Naive B cell (primary cell): Measurements from ENCODE around the gene MAP1B. TPM values are rescaled to one million over a fixed set of nuclear protein-coding genes. Genes with fewer than 3 reads are reported as not detected.

Experiments used
- ATAC-seq, 2 donors: fragments of 150-1000 bp; cut with Tn5 transposase; 2 replicates each; pipeline ENCODE4 v1.10.0; 2021; ENCODE audit warnings: low read depth in 2 of 2, mild to moderate bottlenecking in 2 of 2, moderate library complexity in 2 of 2
- DNase-seq: peaks from one replicate; pipeline ENCODE4 v3.0.0; 2022
- H3K27ac Mint-ChIP-seq, 6 donors: one replicate each; pipeline ENCODE4 v1.8.0; 2020 to 2022; ENCODE audit warnings: mild to moderate bottlenecking in 6 of 6, mixed read lengths in 6 of 6, moderate library complexity in 5 of 6, inconsistent platforms in 2 of 6
- H3K27me3 Mint-ChIP-seq, 3 donors: one replicate each; pipeline ENCODE4 v1.8.0; 2021 to 2022; ENCODE audit warnings: mixed read lengths in 3 of 3, mild to moderate bottlenecking in 1 of 3
- H3K36me3 Mint-ChIP-seq, 2 donors: one replicate each; pipeline ENCODE4 v1.8.0; 2020 to 2022; ENCODE audit warnings: mixed read lengths in 2 of 2, inconsistent platforms in 1 of 2, mild to moderate bottlenecking in 1 of 2
- H3K4me1 Mint-ChIP-seq, 3 donors: one replicate each; pipeline ENCODE4 v1.8.0; 2020 to 2022; ENCODE audit warnings: mixed read lengths in 3 of 3, inconsistent platforms in 1 of 3, mild to moderate bottlenecking in 1 of 3, moderate library complexity in 1 of 3
- H3K4me3 Mint-ChIP-seq, 8 donors: one replicate each; pipeline ENCODE4 v1.8.0; 2020 to 2022; ENCODE audit warnings: mild to moderate bottlenecking in 8 of 8, mixed read lengths in 8 of 8, moderate library complexity in 8 of 8, inconsistent platforms in 2 of 8
- H3K9me3 Mint-ChIP-seq, 7 donors: one replicate each; pipeline ENCODE4 v1.8.0; 2020 to 2022; ENCODE audit warnings: mixed read lengths in 7 of 7, mild to moderate bottlenecking in 5 of 7, inconsistent platforms in 2 of 7, moderate library complexity in 1 of 7
- polyA plus RNA-seq, 6 donors: library from polyadenylated mRNA; unstranded; fragments of 300-500 nt; fragmentation: Illumina TruSeq; gene quantifications; one replicate each; pipeline ENCODE4 v1.2.3, GENCODE V29; 2021; ENCODE audit warnings: low read depth in 6 of 6

MAP1B gene
- polyA plus RNA-seq, 6 donors from 2014 or later, result 0.18 to 0.90 (median 0.35) TPM

DNA sequence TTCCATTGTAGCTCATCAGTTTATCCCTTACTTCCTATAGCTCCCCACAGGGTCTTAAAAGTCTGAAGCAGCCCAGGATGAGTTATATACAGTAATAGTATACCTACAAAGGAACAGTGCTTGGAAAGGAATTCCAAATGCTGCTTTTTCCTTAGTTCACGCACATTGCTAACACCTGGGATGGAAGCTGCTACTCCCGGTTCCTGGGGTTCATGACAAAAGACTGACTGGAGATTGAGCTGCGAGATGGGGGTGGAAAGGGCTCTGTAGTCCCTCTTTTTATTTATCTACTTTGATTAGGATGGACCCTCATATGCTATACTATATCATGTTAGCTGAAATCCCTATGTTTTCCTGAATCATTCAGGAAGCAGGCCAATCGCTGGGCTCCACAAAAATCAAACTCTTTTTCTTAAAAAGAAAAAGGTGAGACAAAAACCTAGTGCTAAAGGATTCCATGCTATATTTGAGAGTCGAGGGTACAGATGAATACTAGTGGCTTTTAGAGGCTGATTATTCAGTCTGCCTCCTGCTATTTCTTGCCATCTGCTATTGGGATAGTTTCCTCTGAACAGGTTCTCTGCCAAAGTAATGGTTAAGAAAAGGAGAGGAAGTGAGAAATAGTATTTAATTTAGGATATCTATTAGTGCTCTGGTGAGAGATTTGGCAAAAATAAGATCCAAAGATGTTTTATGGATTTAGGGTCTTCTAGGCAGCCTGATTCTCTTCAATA, 131.6 kb downstream of the MAP1B start:
- no peak overlapping the region for H3K4me3 Mint-ChIP-seq
- no peak for DNase-seq
- peaks cover 0 to 9% (median 2%) of the 10 kb centered on the region in 3 donors for H3K4me1 Mint-ChIP-seq
- peak overlapping the region in 2 of 6 donors; percentile 10 to 16 for H3K27ac Mint-ChIP-seq
- peaks cover 8 to 14% of the 10 kb centered on the region in 2 donors for H3K36me3 Mint-ChIP-seq
- ATAC-seq, result no peak
- H3K9me3 Mint-ChIP-seq, result no peaks in the 10 kb centered on the region
- H3K27me3 Mint-ChIP-seq, result no peaks in the 10 kb centered on the region

DNA sequence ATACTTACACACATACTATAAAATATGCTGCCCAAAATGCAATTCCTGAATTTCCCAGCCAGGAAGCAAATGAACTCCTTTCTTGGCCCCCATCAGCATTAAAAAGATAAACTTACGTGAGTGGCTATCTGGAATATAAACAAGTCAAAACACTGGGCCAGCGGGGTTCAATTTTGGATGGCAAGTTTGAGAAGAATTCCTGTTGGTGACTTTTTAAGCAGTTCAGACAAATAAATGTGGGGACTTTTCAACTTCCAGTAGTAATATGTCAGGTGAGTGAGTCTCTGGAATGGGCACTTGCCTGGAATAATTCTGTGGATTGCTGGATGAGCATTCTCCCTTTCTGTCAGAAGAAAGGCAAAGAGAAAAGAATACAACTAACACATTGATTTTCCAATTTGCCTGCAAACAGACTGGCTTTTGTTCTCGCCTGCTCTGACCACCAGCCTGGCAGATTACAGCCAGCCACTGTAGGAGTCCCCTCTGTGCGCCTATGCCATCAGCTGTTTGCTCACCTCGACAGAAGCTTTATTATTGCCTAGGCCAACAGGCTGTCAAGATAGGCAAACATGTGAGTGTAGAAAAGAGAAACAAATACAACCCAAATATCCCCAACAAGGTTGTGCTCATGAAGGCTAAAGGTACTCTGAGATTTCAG, 134.2 kb downstream of the MAP1B start:
- no peak overlapping the region for H3K4me3 Mint-ChIP-seq

DNA sequence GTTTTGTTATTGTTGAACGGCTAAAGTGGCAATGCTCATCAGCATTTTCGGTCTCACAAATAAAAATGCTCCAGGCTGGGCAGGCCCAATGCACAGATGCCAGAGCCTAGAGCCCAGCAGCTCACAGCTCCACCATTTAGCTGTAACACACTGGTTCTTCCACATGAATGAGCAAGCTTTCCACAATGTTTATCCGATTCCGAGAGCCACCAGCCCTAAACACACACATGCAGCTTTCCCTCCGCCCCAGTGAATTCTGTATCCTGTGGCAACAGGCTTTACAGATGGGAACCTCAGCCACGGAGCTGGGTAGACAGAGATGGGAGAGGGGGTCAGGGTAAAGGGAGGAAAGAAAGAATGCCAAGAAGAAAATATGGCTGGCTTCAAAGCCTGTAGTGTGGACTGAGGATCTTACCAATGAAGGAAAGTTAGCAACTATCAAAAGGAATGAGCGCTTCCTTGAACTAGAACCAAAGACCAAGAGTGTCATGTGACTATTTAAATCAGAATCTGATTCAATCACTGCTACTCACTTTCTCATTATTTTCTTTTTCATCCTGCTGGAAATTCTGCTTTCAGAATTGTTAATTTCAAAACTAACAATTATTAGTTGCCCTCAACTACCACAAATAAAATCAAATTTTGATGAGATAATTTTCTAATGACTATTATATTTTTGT, 135.7 kb downstream of the MAP1B start:
- H3K4me1 Mint-ChIP-seq, result peaks cover 5 to 12% (median 8%) of the 10 kb centered on the region in 3 donors
- H3K36me3 Mint-ChIP-seq, result peaks cover 0 to 6% of the 10 kb centered on the region in 2 donors
- no peak overlapping the region for H3K4me3 Mint-ChIP-seq
- ATAC-seq (no peak), DNase-seq (no peak)
- H3K9me3 Mint-ChIP-seq, result no peaks in the 10 kb centered on the region
- no peaks in the 10 kb centered on the region for H3K27me3 Mint-ChIP-seq
- peak overlapping the region in 1 of 6 donors; percentile 62 for H3K27ac Mint-ChIP-seq

More for the DNA sequence above, 134.2 kb downstream of the MAP1B start:
- peaks cover 0 to 12% (median 8%) of the 10 kb centered on the region in 3 donors for H3K4me1 Mint-ChIP-seq
- no peaks in the 10 kb centered on the region for H3K27me3 Mint-ChIP-seq
- peak overlapping the region in 2 of 6 donors; percentile 28 to 83 for H3K27ac Mint-ChIP-seq
- peaks cover 7 to 14% of the 10 kb centered on the region in 2 donors for H3K36me3 Mint-ChIP-seq
- DNase-seq, result no peak
- no peaks in the 10 kb centered on the region for H3K9me3 Mint-ChIP-seq
- ATAC-seq, result no peak

DNA sequence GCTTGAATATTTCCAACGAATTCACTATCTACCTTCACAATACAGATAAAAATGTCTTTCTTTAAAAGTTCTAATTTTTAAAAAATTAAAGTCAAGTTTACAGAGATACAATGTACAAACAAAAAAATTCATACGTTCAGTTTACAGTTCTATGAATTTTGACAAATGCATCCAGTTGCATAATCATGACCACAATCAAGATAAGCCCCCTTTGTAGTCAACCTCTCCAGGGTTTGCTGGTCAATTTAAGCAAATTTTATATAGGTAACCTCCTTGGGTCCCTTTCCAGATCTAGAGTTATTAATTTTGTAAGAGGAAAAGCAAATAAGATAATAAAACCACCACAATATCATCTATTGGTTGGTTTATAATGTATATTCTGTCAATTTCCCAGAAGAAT, 136.4 kb downstream of the MAP1B start:
- Mint-ChIP-seq H3K4me3 (no peak overlapping the region), H3K4me1 (peaks cover 5 to 12% (median 8%) of the 10 kb centered on the region in 3 donors), H3K27me3 (no peaks in the 10 kb centered on the region), H3K36me3 (peaks cover 0 to under 1% of the 10 kb centered on the region in 2 donors), H3K9me3 (no peaks in the 10 kb centered on the region), H3K27ac (no peak overlapping the region)
- DNase-seq, result no peak
- no peak for ATAC-seq

DNA sequence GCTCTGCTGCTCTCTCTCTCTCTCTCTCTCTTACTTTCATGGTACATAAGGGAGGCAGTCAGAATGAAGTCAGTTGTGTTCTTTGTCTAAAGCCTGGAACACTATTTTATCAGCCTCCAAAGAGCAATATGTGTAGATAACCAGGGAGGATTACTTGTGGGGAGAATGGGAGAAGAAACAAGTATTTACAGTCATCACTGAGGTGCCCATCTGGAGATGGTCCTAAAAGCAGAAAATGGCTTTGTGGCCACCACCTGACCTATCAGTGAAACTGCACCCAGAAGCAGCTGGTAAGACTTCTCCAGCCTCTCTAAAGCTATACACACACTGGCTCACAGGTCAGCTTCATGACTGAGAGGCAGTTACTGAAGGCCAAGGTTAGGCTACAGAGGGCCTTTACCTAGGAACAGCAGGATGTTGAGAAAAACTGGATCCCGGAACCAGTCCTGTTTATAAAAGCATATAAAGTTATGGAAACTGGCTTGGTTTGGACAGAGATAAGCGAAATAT, 137.6 kb downstream of the MAP1B start:
- Mint-ChIP-seq H3K27me3 (no peaks in the 10 kb centered on the region), H3K27ac (peak overlapping the region in 3 of 6 donors; percentile 18 to 52 (median 48)), H3K4me3 (peak overlapping the region in 1 of 8 donors; percentile 26), H3K9me3 (no peaks in the 10 kb centered on the region), H3K4me1 (peaks cover 5 to 12% (median 8%) of the 10 kb centered on the region in 3 donors), H3K36me3 (no peaks in the 10 kb centered on the region)
- DNase-seq (no peak), ATAC-seq (no peak)

DNA sequence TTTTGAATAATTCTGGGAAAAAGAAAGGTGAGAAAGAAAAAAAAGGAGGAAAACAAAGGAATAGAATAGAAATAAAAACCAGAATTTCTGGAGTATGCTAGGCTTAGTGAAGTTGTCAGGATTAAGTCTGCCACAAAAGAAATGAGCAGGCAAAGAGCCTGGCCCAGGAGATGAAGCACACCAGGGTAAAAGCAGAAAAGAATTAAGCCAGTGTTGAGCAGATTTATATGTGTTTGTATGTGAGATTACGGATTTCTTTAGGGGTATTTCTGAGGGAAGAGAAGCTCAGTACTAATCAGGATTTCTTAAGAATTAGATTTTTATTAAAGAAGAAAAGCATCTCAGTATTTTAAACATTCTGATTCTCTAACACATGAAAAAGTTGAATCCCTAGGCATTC, 138.3 kb downstream of the MAP1B start:
- ATAC-seq (no peak), DNase-seq (no peak)
- Mint-ChIP-seq H3K27ac (peak overlapping the region in 3 of 6 donors; percentile 18 to 78 (median 52)), H3K4me1 (peaks cover 5 to 12% (median 8%) of the 10 kb centered on the region in 3 donors), H3K4me3 (no peak overlapping the region), H3K36me3 (no peaks in the 10 kb centered on the region), H3K27me3 (no peaks in the 10 kb centered on the region), H3K9me3 (no peaks in the 10 kb centered on the region)

DNA sequence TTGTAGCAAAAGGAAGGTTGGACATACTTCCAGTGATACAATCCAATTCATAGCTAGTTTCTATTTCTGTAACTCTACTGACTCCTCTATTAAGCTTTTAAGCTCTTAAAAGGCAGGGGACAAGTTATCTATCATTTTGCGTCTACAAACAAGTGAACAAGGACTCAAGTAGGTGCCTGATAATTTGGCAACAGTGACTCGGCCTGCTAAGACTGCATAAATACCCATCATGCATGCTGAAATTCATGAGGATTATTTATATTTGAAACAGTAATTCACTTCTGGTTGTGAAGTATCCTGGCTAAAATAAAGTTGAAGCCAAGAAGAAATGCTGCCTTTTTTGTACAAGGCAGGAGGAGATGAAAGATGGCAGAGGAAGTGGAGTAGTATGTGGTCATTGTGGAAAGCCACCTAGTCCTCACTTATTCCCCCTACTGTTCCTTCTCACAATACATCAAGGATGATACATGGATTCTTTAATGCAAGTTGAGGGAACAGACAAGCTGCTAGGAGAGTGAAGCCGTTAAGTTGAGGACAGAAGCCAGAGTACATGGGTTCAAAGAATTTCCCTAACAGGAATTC, 138.8 kb downstream of the MAP1B start:
- Mint-ChIP-seq H3K27me3 (no peaks in the 10 kb centered on the region), H3K4me3 (no peak overlapping the region), H3K4me1 (peaks cover 5 to 12% (median 11%) of the 10 kb centered on the region in 3 donors), H3K9me3 (no peaks in the 10 kb centered on the region), H3K36me3 (peaks cover 0 to 3% of the 10 kb centered on the region in 2 donors), H3K27ac (peak overlapping the region in 1 of 6 donors; percentile 52)
- ATAC-seq, result no peak
- DNase-seq, result no peak

DNA sequence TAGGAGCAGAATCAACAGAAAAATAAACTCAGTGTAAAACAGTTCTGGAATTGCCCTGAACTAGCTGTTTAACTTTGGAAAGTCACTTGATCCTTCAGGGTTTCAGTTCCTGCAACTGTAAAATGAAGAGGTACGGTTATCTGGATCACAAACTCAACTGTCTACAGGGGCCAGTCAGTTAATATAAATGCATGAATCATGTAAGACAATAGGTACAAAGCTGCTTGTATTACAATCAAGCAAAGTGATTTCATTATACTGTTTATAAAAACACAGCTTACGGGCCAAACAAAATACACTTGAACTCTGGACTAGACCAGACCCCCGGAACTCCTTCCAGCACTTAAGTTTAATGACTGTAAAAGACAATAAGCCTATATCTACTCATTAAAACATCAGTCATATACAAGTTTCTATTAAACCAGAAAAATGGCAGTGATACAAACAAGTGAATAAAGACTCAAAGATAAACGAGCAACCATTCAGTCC, 139.7 kb downstream of the MAP1B start:
- peak overlapping the region in 3 of 6 donors; percentile 3 to 51 (median 14) for H3K27ac Mint-ChIP-seq
- H3K36me3 Mint-ChIP-seq, result peaks cover 0 to 8% of the 10 kb centered on the region in 2 donors
- H3K4me1 Mint-ChIP-seq, result peaks cover 5 to 12% (median 12%) of the 10 kb centered on the region in 3 donors
- H3K4me3 Mint-ChIP-seq, result no peak overlapping the region
- H3K27me3 Mint-ChIP-seq, result no peaks in the 10 kb centered on the region
- no peak for DNase-seq
- H3K9me3 Mint-ChIP-seq, result no peaks in the 10 kb centered on the region
- no peak for ATAC-seq

DNA sequence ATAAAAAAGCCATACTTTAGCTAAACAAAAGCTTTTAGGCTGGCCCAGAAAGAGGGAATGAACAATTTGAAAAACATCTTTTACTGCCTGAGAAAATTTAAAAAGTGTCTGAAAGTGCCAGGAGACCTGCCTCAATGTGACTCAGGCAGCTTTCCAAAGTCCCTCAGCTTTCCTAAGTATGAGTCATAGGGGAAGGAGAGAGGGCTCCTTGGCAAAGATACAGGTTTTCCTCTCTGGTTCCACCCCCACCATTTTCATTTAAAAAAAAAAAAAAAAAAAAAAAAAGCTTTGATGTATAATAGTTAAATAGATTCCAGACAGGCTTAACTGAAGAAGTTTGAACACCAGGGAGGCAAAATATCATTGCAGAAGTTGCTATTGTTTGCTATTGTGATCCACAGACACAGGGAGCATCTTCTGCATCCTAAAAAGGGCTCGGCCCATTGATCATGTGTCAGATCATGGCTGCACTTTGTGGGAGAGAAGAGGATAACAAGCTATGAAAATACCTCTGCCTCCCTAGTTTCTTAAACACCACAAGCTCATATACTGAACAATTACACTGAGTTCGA, 141.2 kb downstream of the MAP1B start:
- Mint-ChIP-seq H3K27me3 (no peaks in the 10 kb centered on the region), H3K9me3 (no peaks in the 10 kb centered on the region), H3K27ac (peak overlapping the region in 1 of 6 donors; percentile 52), H3K36me3 (peaks cover 8 to 14% of the 10 kb centered on the region in 2 donors), H3K4me3 (no peak overlapping the region), H3K4me1 (peaks cover 5 to 18% (median 16%) of the 10 kb centered on the region in 3 donors)
- ATAC-seq, result no peak
- DNase-seq, result no peak

DNA sequence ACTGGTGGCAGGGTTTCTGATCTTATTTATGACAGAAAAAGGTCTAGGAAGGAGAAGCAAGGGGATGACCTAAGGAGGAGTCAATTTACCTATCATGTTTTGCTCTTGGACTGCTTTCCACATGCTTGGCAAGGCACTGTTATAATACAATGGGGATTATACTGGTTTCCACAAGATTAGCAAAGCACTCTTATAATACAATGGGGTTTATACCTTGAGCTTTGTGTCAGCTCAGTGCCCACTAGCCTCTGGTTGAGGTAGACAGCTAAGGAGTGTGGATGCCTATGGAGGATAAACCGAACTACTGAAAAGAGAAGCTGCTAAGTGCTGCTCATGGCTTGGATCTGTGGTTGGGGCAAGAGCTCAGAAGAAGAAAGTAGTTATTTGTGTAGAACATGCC, 144.1 kb downstream of the MAP1B start:
- no peak for ATAC-seq
- Mint-ChIP-seq H3K27ac (peak overlapping the region in 1 of 6 donors; percentile 23), H3K27me3 (no peaks in the 10 kb centered on the region), H3K9me3 (no peaks in the 10 kb centered on the region), H3K4me3 (no peak overlapping the region), H3K36me3 (peaks cover 8 to 14% of the 10 kb centered on the region in 2 donors), H3K4me1 (peaks cover 6 to 11% (median 9%) of the 10 kb centered on the region in 3 donors)
- no peak for DNase-seq

DNA sequence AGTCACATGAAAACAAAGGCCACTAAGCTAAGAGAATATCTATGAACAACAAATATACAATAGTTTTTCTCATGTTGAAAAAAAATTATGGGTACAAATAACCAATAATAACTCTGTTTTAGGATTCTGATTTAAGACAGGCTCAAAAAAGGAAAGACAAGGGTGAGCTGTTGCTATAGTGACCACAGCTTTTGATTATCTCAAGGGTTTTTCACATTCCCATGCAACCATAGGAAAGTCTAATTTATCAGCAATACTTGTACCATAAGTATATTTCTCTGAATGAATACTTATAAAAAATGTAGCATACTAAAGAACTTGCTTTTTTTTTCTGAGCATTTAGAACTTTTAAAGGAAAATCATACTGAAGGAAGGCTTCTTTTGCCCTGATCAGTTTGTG, 144.7 kb downstream of the MAP1B start:
- peaks cover 8 to 18% of the 10 kb centered on the region in 2 donors for H3K36me3 Mint-ChIP-seq

DNA sequence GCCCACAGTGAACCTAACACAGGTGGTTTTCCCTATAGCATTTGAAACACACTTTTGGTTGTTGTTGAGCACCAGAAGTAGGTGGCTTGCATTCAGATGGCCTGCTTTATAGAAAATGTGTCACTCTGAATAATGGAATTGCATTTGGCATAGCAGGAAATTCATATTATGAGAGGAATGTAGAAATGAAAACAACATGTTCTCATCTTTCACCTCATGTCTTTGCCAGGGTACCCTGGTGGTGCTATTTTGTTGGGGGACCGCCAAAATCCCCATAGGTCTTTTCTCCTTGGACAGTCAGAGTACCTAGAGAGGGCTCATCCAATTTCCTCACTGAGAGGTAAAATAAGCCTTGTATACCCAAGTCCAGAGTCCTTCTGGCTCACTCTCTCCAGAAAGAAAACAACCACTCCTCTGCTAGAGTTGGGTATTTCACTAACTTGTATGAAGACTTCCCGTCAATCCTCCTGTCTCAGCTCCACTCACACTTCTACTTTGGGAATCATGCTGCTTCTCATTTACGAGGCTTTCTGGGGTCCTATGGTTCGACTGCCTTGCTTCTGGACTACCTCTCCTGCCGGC, 145.4 kb downstream of the MAP1B start:
- ATAC-seq (no peak), DNase-seq (no peak)
- H3K9me3 Mint-ChIP-seq, result no peaks in the 10 kb centered on the region
- H3K4me3 Mint-ChIP-seq, result no peak overlapping the region
- H3K27me3 Mint-ChIP-seq, result no peaks in the 10 kb centered on the region
- peaks cover 8 to 18% of the 10 kb centered on the region in 2 donors for H3K36me3 Mint-ChIP-seq
- peaks cover 6 to 18% (median 6%) of the 10 kb centered on the region in 3 donors for H3K4me1 Mint-ChIP-seq
- H3K27ac Mint-ChIP-seq, result peak overlapping the region in 3 of 6 donors; percentile 11 to 63 (median 30)

More for the DNA sequence above, 144.7 kb downstream of the MAP1B start:
- no peak for DNase-seq
- Mint-ChIP-seq H3K9me3 (no peaks in the 10 kb centered on the region), H3K27ac (no peak overlapping the region), H3K4me1 (peaks cover 6 to 14% (median 6%) of the 10 kb centered on the region in 3 donors), H3K4me3 (no peak overlapping the region), H3K27me3 (no peaks in the 10 kb centered on the region)
- ATAC-seq, result no peak
